GM15510 (cell line): ENCODE measurements around the gene CAMKK1.

Experiments
- POLR2A ChIP-seq: IDR thresholded peaks from 3 replicates; pipeline ENCODE4 v1.6.1; 2011; ENCODE audit warnings: borderline replicate concordance; ENCODE audit not compliant: insufficient read length; ENCODE audit errors: extremely low read depth

CAMKK1 gene

DNA sequence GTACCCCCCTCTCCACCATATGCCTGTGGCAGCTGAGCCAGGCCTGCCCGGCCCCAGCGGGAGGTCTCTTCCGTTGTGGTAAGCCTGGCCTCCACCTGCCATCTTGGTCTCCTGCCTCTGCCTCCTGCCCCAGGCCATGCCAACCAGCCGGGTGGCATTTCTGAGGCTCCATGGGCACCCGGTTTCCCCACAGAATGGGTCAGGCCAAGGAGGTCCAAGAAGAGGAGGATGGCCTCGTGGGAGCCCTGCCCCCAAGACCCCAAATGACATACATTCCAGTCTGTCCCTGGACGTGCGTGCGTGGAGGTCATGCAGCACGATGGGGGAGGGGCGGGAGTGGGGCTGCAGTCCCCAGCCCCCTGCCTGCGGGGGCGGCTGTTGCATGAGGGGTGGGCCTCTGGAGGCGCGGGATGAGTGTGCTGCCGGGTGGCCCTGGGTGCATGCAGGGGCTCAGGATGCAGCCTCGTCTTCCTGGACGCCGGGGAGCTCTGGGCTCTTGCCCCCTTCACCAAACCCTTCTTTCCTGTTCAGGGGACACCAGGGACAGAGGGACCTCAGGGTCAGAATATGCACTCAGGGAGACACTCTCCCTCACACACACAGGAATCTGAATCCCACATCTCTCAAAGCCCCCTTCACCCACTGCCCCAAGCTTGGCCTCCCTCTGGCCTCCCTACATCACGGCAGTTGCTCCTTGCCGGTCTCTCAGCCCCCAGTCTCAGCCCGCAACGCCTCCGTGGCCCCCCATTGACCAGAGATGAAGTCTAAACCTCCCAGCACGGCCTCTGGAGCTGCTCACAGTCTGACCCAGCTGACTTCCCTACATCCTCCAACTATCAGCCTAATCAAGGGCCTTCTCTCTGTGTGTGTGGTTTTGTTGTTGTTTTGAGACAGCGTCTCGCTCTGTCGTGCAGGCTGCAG is 30.8 kb downstream of the CAMKK1 start:
- TF ChIP-seq POLR2A, result no peak

DNA sequence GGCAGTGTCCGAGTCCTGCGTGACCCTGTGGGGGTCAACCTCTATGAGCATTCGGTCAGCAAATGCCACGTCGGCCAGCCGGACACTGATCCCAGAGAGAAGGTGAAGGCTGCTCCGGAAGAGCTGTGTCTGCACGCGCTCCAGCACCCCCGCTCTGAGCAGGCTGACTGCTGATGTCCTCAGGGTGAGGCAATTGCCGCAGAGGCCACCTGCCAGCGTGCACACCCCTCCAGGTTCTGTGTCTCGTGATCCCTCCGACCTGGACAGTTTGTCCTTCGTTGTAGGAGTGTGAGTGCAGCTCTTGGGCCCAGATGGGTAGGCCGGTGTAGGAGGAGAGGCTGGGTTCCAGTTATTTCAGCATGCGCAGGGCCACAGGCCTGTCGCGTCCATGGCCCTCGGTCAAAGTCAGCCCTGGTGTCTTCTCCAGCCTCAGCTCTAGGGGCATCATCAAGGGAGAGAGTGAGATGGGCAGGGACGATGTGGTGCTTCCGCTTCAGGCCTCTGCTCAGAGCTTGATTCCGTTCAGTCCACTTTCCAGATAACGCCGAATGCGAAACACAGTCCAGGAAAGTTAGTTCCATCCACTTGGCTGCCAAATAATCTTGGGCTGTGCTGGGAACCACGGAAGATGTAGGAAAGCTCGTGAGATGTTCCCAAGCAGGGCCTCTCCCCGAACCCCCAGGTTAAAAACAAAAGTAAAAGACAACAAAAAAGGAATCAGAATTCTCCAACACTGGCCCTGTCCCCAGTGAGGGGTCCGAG is 31.7 kb downstream of the CAMKK1 start:
- no peak for TF ChIP-seq POLR2A

DNA sequence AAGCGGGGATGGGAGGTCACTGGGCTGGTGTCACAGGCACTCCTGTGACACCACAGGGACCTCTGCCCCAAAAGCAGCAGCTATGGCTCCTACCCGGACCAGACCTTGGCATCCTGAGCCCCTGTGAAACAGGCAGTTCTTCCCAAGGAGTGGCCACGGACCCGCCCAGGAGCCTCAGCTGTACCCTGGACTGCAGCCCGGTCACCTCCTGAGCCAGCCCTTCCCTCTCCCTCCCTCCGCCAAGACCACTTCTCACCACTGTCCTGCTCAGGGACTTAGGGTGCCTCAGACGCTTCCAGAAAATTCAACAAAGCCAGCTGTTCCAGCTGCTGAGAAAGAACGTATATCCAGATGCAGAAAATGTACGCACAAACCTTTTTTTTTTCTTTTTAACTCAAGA is 32.9 kb downstream of the CAMKK1 start:
- TF ChIP-seq POLR2A, result no peak

DNA sequence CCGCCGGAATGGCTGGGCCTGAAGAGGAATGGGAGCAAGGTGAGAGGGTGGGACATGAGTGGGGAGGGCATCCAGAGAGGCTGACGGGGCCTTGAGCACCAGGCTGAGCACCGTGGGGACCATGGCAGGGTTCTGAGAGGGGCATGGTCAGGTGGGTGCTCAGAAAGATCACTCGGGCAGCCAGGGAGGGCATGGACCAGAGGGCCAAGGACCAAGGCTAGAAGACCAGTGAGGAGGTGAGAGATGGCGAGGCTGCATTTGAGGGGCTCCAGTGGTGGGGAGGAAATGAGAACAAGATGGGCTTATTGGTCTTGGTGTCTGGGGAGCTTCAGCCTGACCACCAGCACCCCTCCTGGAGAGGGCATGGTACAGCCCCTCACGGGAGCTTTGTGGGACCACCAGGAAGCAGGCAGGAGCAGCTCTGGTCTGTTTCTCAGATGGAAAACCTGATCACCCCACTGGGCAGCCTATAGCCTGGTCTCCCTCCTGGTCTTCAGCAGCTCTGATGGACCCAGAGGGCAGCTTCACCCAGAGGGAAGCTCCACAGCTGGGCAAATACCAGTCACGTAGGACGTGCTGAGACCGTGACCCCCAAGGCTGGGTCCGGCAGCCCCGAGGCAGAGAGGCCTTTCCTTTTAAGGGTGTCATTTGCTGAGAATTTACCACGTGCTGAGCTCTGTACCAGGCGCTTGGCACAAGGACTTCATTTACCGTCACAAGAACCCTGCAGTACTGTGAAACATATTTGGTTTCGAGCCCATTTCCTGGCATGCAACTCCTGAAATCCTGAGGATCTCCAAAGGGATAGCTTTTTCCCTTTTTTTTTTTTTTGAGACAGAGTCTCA is 35.4 kb downstream of the CAMKK1 start:
- no peak for TF ChIP-seq POLR2A

DNA sequence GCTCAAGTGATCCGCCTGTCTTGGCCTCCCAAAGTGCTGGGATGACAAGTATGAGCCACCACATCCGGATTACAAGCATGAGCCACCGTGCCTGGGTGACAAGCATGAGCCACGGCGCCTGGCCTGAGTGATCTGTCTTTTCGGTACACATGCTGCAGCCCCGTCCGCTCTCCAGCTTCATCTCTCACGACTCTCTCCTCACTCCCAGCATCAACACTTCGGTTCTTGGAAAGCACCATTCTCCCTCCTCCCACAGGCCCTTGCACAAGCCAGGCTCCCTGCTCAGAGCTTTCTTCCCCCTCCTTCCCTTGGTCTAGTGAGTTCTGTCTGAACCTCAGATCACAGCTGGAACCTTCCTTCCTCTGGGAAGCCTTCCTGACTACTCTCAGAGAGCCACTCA is 40.3 kb downstream of the CAMKK1 start:
- no peak for TF ChIP-seq POLR2A

DNA sequence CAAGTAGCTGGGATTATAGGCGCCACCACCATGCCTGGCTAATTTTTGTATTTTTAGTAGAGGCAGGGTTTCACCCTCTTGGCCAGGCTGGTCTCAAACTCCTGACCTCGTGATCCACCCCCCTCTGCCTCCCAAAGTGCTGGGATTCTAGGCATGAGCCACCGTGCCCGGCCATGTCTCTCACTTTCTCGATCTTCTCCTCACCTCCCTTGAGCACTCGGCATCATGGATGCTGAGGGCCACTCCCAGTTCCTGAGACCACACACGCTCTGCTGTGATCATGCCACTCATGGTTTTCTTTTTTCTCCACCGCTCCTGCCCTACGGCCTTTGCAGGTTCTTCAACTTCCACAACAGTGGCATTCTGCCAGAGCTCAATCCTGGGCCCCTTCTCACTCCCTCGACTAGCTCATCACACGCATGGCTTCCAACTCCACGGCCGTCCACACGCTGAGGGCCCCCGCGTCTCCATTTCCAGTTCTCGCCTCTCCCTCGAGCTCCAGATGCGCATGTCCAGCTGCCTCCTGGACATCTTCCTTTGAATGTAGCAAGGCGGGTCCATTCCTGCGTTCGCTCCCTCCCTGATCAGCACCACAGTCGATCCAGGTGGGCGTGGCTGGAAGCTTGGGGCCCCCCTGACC is 41.3 kb downstream of the CAMKK1 start:
- no peak for TF ChIP-seq POLR2A

DNA sequence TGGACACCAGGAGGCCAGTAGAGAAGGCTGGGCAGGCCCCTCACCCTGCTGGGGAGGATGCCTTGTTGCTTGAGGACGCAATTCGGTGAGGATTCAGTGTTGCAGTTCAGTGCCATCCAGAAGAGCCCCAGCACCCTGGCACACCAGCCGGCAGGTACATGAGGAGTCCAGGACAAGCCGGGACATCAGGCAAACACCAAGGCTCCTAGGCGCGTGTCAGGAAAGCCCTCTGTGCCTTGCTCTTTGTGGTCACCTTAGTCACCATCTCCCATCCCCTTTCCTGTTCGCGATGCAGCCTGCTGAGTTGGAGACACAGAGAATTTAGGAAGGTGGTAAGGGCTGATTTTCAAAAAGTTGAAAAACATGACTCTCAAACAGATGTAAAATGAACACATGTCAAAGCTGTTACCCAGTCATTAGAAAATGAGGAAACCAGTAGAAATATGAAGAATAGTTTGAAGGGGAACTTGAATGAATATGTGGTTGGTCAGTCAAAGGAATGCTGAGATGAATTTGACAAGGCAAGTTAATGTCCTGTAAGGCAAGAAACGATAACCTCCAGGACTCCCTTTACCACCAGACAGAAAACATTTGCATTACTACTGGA is 44.5 kb downstream of the CAMKK1 start:
- TF ChIP-seq POLR2A, result no peak

DNA sequence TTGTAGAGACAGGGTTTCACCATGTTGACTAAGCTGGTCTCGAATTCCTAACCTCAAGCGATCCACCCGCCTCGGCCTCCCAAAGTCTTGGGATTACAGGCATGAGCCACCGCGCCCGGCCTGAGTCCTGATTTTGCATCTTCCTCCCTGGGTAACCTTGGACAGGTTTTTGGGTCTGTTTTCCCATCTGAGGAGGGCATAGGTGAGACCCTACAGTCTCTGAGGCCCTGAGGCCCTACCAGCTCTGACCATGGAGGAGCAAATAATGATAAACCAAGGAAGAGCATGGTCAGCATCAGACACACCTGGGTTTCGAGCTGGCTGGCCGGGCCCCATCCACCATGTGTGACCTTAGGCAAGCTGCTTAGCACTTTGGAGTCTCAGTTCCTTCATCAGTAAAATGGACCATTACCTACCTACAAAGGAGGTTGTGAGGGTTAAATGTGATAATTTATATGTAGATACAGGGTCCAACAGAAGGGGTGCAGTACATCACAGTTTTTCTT is 45.6 kb downstream of the CAMKK1 start:
- no peak for TF ChIP-seq POLR2A

DNA sequence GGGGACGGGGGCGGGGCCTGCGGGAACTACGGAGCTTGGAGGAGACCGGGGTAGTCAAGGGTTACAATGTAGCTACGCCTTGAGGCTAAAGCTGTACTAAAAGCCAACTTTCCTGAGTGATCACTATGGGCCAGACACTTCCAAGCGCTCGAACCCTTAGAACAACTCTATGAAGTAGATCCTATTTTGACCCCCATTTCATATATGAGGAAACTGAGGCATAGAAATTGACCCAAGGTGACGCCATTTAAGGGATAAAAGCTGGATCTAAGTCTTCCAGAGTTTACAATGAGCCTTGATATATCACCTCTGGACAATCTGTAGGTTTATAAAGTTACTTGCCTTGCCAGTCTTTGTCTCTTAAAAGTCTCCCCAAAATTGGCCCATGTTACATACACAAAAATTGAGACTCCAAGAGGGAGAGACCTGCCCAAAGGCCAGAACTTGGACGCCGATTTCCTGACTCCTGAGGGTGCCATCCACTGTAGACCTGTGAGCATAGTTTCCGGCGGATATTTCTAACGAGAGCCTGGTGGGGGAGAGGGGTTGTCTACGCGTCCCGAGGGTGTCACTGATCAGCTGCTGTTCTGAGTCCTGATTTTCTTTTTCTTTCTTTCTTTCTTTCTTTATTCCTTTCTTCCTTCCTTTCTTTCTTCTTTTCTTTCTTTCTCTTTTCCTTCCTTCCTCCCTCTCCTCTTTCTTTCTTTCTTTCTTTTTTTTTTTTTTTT is 46.3 kb downstream of the CAMKK1 start:
- TF ChIP-seq POLR2A, result no peak

DNA sequence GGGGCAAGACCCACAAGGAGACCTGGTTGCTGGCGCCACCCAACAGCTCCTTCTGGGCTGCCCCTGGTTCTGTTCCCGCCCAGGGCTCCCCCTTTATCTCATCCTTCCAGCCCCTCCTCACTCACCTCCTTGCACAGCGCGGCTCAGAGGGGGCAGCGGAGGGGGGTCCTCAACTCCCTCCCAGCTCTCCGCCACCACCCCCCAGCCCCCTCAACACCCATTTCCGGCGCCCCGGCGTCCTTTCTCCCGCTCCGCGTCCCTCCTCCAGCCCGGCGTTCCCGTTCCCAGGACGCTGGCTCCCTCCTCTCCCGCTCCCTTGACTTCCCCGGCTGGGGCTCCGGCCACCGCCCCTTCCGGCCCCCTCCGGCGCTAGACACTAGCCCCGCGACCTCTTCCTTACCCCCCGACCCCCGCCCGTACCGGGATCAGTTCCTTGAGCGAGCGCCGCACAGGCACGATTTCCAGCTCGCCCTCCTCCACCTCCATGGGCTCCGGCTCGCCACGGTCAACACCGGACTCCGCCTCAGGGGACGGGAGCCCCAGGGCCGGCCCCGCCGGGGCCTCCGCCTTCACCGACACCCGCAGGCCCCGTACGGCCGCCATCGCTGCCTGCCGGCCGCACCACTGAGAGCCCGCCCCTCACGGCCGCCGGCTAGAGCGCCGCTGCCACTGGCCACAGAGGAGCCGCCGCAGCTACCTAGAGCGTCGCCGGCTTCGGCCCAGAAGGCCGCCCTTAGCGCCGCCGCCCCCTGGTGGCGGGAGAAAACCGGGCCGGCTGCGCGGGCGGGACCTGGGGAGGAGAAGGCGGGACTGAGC is 47.0 kb downstream of the CAMKK1 start, which contains the start of gene NCBP3:
NCBP3 (minus strand) TSS at position 626 of the 816 bp plus-strand sequence; CDS start at position 603, 23 bp downstream.
- peak; percentile 95 for TF ChIP-seq POLR2A

DNA sequence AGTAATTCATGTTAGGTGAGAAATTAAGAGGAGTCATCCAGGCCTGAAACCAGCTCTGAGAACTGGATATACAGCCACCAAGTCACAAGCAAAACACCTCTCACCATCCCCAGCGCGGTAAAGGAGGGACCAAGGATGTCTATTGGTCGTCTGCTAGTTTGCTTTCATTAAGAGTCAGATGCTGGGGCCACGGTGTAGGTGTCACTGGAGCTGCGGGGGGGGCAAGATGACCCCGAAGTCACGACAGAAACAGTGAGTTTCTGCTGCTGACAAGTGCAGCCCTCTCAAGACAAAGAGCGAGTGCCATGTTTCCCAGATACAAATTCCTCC is 47.6 kb downstream of the CAMKK1 start:
- TF ChIP-seq POLR2A, result no peak

DNA sequence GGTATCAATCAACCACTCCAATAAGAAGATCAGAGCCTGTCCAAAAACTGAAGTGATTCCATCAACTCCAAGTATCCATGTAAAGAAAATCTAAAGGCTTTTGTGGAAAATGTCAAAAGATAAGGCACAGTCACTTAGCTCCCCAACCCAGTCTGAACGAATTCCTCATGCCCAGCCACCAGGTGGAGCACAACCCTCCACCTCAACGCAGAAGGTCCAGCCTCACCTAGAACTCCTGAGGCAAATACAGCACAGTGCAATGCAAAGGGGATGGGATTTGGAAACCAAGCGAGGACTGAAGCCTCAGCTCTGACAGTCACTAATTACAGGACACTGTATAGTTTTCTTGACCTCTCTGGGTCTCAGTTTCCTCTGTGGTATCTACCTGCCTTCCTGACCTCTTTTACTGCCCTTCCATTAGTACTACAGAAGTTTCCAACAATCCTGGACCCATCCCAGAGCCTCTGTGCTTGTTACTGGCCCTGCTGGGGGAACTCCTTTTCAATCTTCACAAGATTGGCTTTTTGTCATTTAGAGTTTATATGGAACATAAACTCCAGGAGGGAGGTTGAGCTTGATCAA is 48.8 kb downstream of the CAMKK1 start:
- TF ChIP-seq POLR2A, result no peak

DNA sequence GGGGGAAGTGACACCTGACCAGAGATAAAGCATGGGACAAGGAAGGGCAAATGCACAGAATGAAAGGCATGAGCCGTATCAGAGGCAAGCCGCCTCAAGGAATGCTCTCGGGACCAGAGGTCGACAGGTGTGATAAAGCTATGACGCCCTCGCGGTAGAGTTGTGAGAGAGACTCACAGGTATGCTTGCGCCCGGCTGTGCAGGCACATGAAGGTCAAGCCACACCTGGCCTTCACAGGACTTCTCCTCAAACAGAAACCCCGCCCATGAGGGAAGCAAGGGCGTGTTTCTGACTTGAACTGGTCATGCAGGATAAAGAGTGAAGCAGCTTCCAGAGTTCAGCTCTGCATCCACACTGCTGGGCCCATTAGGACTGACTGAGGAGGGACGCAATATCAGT is 54.6 kb downstream of the CAMKK1 start:
- no peak for TF ChIP-seq POLR2A

DNA sequence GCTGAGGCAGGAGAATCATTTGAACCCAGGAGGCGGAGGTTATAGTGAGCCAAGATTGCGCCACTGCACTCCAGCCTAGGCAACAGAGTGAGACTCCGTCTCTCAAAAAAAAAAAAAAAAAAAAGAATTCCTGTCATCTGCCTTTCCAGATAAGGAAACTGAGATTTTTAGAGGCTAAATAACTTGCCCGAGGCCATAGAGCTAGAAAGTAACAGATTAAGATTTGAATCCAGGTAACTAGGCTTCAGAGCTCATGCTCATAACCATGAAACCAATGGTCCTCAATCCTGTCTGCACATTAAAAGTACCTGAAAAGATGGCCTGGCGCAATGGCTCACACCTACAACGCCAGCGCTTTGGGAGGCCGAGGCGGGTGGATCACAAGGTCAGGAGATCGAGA is 56.3 kb downstream of the CAMKK1 start:
- no peak for TF ChIP-seq POLR2A
